OCI-LY7 (cell line): ENCODE measurements around the gene WIPF3. TPM values are rescaled to one million over a fixed set of nuclear protein-coding genes. Genes with fewer than 3 reads are reported as not detected.

Experiments used
- BruUV-seq: library from RNA; stranded (reverse); fragments of 400-500 nt; replicated peaks from 2 replicates; lab custom pipeline; 2021; lab: Mats Ljungman, UMichigan
- CTCF ChIA-PET: fragments of 300-600 bp; sonication (Branson Sonifier 250); formaldehyde crosslinking; loops from one replicate; lab custom pipeline; 2022; ENCODE audit warnings: antibody characterized with exemption; ENCODE audit not compliant: unreplicated experiment; lab: Charles Lee
- POLR2A ChIA-PET: fragments of 300-600 bp; sonication (Branson Sonifier 250); formaldehyde crosslinking; loops from one replicate; lab custom pipeline; 2022; ENCODE audit warnings: antibody characterized with exemption; lab: Charles Lee
- DNase-seq: peaks from one replicate; pipeline ENCODE4 v3.0.0-alpha.2; 2015; ENCODE audit warnings: low spot score
- H2AFZ ChIP-seq: fragments of 200-600 bp; sonication (generic), shearing (Covaris generic); 2 replicates; pipeline ENCODE4 v1.6.1; 2014; ENCODE audit warnings: mild to moderate bottlenecking, antibody characterized with exemption, low read length, moderate library complexity
- H3K27ac ChIP-seq: fragments of 200-600 bp; sonication (generic); 2 replicates; pipeline ENCODE4 v1.5.1; 2014; ENCODE audit warnings: mixed run types, low read depth, mild to moderate bottlenecking, moderate library complexity, low read length, inconsistent platforms; ENCODE audit not compliant: poor library complexity, severe bottlenecking
- H3K36me3 ChIP-seq: fragments of 200-600 bp; sonication (generic); 2 replicates; pipeline ENCODE4 v1.6.1; 2014; ENCODE audit warnings: mild to moderate bottlenecking, antibody characterized with exemption, low read length, moderate library complexity, mixed read lengths; ENCODE audit not compliant: insufficient read depth
- H3K4me1 ChIP-seq: fragments of 200-600 bp; sonication (generic); 2 replicates; pipeline ENCODE4 v1.5.1; 2014; ENCODE audit warnings: mild to moderate bottlenecking, low read length; ENCODE audit not compliant: insufficient read depth, poor library complexity, severe bottlenecking
- H3K4me2 ChIP-seq: fragments of 200-600 bp; sonication (generic); 2 replicates; pipeline ENCODE4 v1.6.1; 2014; ENCODE audit warnings: mild to moderate bottlenecking, low read length
- H3K4me3 ChIP-seq: fragments of 200-600 bp; sonication (generic); 2 replicates; pipeline ENCODE4 v1.5.1; 2014; ENCODE audit warnings: mild to moderate bottlenecking, low read depth, low read length; ENCODE audit not compliant: poor library complexity, severe bottlenecking
- H3K79me2 ChIP-seq: fragments of 200-600 bp; sonication (generic); 2 replicates; pipeline ENCODE4 v1.6.1; 2016; ENCODE audit warnings: low read depth, mild to moderate bottlenecking, low read length, moderate library complexity, mixed read lengths; ENCODE audit not compliant: insufficient read depth
- H3K9me2 ChIP-seq: fragments of 200-600 bp; sonication (generic); 2 replicates; pipeline ENCODE4 v1.6.1; 2016; ENCODE audit warnings: mild to moderate bottlenecking, low read length, mixed read lengths; ENCODE audit not compliant: insufficient read depth
- H3K9me3 ChIP-seq: fragments of 200-600 bp; sonication (generic); 2 replicates; pipeline ENCODE4 v1.6.1; 2014; ENCODE audit warnings: mild to moderate bottlenecking, mixed run types, low read length, mixed read lengths
- H4K20me1 ChIP-seq: fragments of 200-600 bp; sonication (generic); 2 replicates; pipeline ENCODE4 v1.6.1; 2014; ENCODE audit warnings: mild to moderate bottlenecking, antibody characterized with exemption, low read length, moderate library complexity, mixed read lengths; ENCODE audit not compliant: insufficient read depth
- CTCF ChIP-seq: fragments of 200-600 bp; sonication (generic); conservative IDR thresholded peaks from 2 replicates; pipeline ENCODE4 v1.5.1; 2014; ENCODE audit warnings: mild to moderate bottlenecking, antibody characterized with exemption, low read length, moderate library complexity, mixed read lengths
- EZH2phosphoT487 ChIP-seq: fragments of 200-600 bp; sonication (generic); IDR thresholded peaks from 2 replicates; pipeline ENCODE4 v1.6.1; 2018; ENCODE audit warnings: low read depth, borderline replicate concordance, mild to moderate bottlenecking, mixed run types, antibody characterized with exemption, low read length, moderate library complexity, mixed read lengths
- intact Hi-C: fragments of 100-400 bp; cut with micrococcal nuclease; formaldehyde crosslinking; loops from one replicate; pipeline ENCODE4 v1.10.0; 2022; ENCODE audit not compliant: unreplicated experiment
- total RNA-seq, 2 experiments: library from RNA; depleted of rRNA in 1 of 2; stranded (reverse); fragments of >200 nt in 1 of 2; shearing (Covaris generic) in 1 of 2; gene quantifications; 2 replicates each; pipeline ENCODE4 v1.2.3, GENCODE V29; 2014 to 2022

WIPF3 gene
- total RNA-seq, 2 experiments from 2014 or later, result not detected

- POLR2A ChIA-PET, result interaction anchor here (0.7 kb wide), 2 partner anchors 233 to 829 kb away, joined by 3 to 5 read pairs; no protein-coding TSS in a partner anchor
- no peaks in the 10 kb centered on the region for H3K9me2 ChIP-seq
- H3K4me3 ChIP-seq, result no peak overlapping the region
- H3K4me1 ChIP-seq, result no peaks in the 10 kb centered on the region
- no peaks in the 10 kb centered on the region for H3K9me3 ChIP-seq
- H3K27ac ChIP-seq, result no peak overlapping the region
- TF ChIP-seq CTCF (no peak), EZH2phosphoT487 (no peak)
- H3K36me3 ChIP-seq, result no peaks in the 10 kb centered on the region
- BruUV-seq, result no TSS peak
- CTCF ChIA-PET, result no interaction called here
- H4K20me1 ChIP-seq, result no peaks in the 10 kb centered on the region
- H3K4me2 ChIP-seq, result no peak overlapping the region
- no peaks in the 10 kb centered on the region for H3K79me2 ChIP-seq
- no peak overlapping the region for H2AFZ ChIP-seq
- intact Hi-C loops, result no loop called here
- DNase-seq, result no peak
Measured at GRCh38 chr7:29795696-29796580, 10.4 kb upstream of the WIPF3 start.

GRCh38 chr7:29797112-29797944, 9.0 kb upstream of the WIPF3 start:
- Histone ChIP-seq H3K4me1 (no peaks in the 10 kb centered on the region), H4K20me1 (no peaks in the 10 kb centered on the region), H3K27ac (no peak overlapping the region), H3K36me3 (no peaks in the 10 kb centered on the region), H3K9me3 (no peaks in the 10 kb centered on the region), H3K4me3 (no peak overlapping the region), H2AFZ (no peak overlapping the region), H3K4me2 (no peak overlapping the region), H3K79me2 (no peaks in the 10 kb centered on the region), H3K9me2 (no peaks in the 10 kb centered on the region)
- no peak for TF ChIP-seq EZH2phosphoT487
- TF ChIP-seq CTCF, result 0 out of 2 replicates have a peak, but pooled peaks have one; percentile 18
- DNase-seq, result no peak
- no TSS peak for BruUV-seq
- CTCF ChIA-PET, result no interaction called here
- intact Hi-C loops, result no loop called here
- POLR2A ChIA-PET, result interaction anchor here (0.5 kb wide), 1 partner anchor 201 kb away, joined by 3 read pairs; no protein-coding TSS in a partner anchor
